A549 treated with AZD9567 at 1 μM for 4 hours (cell line): Measurements from ENCODE around the gene TRAF1. TPM values are rescaled to one million over a fixed set of nuclear protein-coding genes. Genes with fewer than 3 reads are reported as not detected.

ENCODE experiments used
- total RNA-seq: library from RNA; stranded (reverse); fragments of 200-300 nt; extraction: Qiagen RNA extraction; gene quantifications from 5 replicates; pipeline ENCODE4 v1.2.3, GENCODE V29; 2022; ENCODE audit not compliant: insufficient read depth

The TRAF1 gene, protein sequence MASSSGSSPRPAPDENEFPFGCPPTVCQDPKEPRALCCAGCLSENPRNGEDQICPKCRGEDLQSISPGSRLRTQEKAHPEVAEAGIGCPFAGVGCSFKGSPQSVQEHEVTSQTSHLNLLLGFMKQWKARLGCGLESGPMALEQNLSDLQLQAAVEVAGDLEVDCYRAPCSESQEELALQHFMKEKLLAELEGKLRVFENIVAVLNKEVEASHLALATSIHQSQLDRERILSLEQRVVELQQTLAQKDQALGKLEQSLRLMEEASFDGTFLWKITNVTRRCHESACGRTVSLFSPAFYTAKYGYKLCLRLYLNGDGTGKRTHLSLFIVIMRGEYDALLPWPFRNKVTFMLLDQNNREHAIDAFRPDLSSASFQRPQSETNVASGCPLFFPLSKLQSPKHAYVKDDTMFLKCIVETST
- total RNA-seq: 0.69 to 2.5 TPM (median 2.2 TPM) in 5 replicates

DNA sequence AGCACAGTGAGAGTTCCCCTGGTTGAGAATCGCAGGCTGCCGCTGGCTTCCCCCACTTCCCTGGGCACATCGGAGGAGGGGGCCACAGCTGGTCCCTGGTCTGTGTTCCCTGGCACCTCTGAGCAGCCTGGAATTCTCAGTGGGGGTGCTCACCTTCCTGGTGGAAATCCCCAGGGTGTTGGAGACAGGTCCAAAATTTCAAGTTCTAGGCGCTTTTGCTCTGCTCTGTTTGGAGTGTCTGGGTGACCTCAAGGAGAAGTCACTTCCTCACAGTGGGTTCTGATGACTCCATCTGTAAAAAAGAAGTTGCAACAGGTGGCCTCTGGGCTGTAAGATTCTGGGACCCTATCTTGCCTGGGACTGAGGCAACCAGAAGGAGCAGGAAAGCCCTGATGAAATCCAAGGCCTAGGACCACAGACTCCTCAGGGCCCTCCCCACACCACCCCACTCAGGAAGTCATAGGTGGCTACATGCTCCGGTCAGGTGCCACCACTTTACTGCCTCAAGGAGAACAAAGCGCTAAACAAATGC is at the start of gene TRAF1:
TSS of gene TRAF1 (minus strand) at position 400 of the 532 bp plus-strand sequence. CDS start 721 bp downstream, outside the sequence.

DNA sequence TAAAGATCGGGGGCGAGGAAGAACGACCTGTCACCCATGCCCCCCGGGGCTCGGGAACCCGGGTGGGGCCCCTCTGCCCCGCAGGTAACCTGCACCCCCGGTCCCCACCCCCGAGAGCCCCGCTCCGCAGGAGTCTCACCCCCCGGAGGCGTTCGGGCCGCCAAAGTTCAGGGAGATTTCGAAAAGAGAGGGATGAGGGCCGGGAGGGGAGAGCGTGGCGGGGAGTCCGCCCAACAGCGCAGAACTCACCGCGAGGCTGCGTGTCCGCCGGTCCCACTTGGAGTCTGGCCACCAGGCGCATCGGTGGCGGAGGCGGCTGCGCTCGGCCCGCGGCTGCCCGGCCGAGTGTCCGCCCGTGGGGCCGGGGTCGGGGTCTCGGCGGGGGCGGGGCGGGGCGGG is 49.8 kb downstream of the TRAF1 start, which contains the start of gene PHF19:
TSS of gene PHF19 (minus strand) at position 347 of the 399 bp plus-strand sequence. CDS start 2,447 bp downstream, outside the sequence.

Other genes starting within 250 kb of the TRAF1 start
- 14.4 to 23.6 TPM (median 18.3 TPM) in 5 replicates for gene MEGF9, start 212.3 kb downstream of the TRAF1 start, total RNA-seq
- gene FBXW2, start 133.4 kb downstream of the TRAF1 start, total RNA-seq: 37.2 to 45.8 TPM (median 42.9 TPM) in 5 replicates
- 25.9 to 127 TPM (median 26.6 TPM) in 5 replicates for gene PSMD5, start 83.9 kb downstream of the TRAF1 start, total RNA-seq
- gene PHF19, start 49.6 kb downstream of the TRAF1 start, total RNA-seq: 85.8 to 123 TPM (median 112 TPM) in 5 replicates
- 11.1 to 14.7 TPM (median 11.5 TPM) in 5 replicates for gene C5, start 123.5 kb upstream of the TRAF1 start, total RNA-seq
- 4.8 to 9.2 TPM (median 6.1 TPM) in 5 replicates for gene CNTRL, start 148.2 kb upstream of the TRAF1 start, total RNA-seq